H54 (cell line): Measurements from ENCODE around the gene TMEM255B.

Source experiments
- DNase-seq: peaks from one replicate; pipeline ENCODE4 v3.0.0; 2011; ENCODE audit warnings: low spot score, mixed read lengths; ENCODE audit not compliant: insufficient read length
- FAIRE-seq: peaks from 3 replicates; lab custom pipeline; 2011; peaks lifted over from hg19 to GRCh38; lab: Jason Lieb, UNC
- POLR2A ChIP-seq: IDR thresholded peaks from 2 replicates; pipeline ENCODE4 v1.6.1; 2011; ENCODE audit warnings: low read depth, mild to moderate bottlenecking, low read length

TMEM255B gene

DNA sequence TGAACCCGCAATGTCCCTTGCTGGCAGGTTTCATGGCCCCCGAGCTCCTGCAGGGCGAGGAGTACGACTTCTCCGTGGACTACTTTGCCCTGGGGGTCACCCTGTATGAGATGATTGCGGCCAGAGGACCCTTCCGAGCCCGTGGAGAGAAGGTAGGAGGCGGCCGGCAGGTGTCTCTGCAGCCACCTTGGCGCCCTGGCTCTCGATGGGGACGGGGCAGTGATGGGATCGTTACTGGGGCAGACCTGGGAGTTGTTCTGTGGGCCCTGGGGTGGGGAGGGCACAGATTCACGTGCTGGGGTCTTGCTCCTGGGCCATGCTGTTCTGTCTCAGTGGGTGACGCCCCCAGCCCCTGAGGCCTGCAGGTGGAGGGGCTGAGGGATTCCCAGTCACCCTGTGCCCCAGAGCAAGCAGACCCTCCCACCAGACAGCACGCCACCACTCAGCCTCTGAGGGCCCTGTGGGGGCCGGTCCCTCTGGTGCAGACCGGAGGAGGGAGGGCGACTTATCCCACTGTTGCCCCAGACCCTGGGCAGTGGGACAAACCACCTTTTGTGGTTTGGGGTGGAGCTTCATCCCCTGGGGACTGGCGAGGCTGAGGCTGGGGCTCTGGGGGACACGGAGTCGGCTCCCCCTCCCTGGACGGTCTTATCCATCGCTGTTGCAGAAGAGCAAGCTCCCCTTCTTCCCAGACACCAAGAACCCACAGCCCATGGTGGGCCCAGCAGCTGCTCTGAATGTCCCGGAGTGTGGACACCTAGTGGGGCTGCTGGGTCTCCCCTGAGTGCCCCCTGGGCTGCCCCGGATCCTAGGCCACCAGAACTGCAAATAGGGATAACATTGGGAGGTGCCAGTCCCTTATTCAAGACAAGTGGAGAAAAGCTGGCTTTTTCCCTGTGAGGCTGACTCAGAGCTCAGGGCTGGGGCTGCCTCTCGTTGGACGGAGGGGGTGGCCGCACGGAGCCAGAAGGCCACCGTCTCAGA lies 27.5 kb upstream of the TMEM255B start:
- DNase-seq (no peak), FAIRE-seq (no peak)
- TF ChIP-seq POLR2A, result no peak

DNA sequence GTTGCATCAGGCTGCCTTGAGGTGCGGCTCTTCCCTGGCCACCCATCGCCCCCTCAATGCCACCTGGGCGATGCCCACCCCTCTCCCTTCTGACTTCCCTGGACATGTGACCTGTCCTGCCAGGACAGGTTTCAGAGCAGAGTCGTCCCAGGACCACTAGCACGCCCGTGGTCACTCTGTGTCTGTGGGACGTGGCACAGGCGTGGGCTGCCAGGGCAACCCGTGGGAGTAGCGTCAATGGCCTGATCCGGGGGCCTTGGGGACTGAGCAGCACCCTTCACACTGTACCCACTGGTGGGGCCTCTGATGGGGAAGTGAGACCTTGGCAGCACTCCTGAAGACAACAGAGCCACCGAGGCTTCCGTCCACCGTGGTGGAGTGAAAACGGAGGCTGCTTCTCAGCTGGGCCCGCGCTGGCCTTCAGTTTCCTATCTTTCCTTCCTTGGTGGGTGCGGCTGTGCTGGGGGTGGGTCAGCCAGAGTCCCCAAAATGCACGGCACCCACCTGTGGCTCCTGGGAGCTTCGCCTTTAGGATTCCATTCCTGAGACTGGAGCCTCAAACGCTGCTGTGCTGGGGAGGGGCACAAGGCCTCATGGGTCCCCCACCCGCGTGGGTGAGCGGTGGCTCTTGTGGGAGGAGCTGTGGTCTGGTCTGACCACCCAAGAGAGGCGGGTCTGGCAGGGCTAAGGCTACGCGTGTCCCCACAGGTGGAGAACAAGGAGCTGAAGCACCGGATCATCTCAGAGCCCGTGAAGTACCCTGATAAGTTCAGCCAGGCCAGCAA lies 26.7 kb upstream of the TMEM255B start:
- FAIRE-seq (no peak), DNase-seq (no peak)
- no peak for TF ChIP-seq POLR2A

DNA sequence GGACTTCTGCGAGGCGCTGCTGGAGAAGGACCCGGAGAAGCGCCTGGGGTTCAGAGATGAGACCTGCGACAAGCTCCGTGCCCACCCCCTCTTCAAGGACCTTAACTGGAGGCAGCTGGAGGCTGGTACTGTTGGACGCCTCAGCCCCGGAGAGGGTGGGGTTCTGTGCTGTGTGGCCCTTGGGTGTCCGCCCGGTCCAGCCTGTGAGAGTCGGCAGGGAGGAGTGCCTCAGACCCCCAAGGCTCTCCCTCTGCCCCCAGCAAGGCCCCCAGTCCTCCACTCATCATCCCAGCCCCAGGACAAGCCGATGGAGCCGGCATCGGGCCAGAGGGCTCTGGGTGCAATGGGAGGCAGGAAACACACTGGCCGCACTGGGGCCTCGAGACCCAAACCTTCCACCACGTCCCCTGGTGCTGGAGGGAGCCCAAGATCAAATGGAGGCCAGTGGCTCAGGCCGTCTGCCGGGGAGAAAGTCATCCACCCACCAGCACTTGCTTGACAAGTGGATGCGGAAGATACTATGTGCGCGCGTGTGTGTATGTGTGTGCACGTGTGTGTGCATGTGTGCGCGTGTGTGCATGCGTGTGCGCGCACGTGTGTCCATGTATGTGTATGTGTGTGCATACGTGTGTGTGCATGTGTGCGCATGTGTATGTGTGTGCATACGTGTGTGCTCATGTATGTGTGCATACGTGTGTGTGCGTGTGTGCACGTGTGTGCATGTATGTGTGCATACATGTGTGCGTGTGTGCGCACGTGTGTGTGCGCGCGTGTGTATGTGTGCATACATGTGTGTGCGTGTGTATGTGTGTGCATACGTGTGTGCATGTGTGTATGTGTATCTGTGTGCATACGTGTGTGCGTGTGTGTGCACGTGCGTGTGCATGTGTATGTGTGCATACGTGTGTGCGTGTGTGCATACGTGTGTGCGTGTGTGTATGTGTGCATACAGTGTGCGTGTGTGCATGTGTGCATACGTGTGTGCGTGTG lies 25.8 kb upstream of the TMEM255B start:
- no peak for TF ChIP-seq POLR2A
- FAIRE-seq (no peak), DNase-seq (no peak)

DNA sequence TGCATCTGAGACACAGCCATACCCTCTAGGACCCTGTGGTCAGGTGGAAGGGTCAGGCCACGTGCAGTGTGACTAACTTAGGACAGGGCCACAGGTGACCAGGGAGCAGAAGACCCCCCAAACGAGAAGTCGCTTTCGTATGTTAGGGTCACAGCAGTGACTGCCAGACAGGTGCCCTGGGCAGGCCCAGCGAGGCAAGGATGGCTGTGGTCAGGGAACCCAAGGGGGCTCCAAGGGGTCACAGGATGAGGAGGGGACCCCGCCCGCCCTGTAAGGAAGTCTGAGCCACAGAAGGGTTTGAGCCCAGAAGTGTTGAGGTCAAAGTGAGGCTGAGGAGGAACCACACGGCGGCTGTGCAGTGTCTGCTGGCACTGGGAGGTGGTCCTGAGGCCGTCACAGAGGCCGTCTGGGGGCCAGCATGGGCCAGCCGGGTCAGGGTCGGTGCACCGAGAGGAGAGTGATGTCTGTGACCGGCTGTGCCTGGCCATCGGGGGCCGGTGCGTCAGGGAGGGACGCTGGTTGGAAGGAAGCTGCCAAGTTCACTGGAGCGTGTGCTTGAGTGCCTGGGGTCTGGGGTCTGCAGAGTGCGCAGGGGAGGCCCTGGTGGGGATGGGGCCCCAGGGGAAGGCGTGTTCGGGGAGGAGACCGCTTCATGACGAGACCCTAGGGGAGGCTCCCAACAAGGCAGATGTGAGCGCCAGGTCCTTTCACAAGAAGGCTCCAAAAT lies 24.8 kb upstream of the TMEM255B start:
- no peak for TF ChIP-seq POLR2A
- FAIRE-seq (no peak), DNase-seq (no peak)

DNA sequence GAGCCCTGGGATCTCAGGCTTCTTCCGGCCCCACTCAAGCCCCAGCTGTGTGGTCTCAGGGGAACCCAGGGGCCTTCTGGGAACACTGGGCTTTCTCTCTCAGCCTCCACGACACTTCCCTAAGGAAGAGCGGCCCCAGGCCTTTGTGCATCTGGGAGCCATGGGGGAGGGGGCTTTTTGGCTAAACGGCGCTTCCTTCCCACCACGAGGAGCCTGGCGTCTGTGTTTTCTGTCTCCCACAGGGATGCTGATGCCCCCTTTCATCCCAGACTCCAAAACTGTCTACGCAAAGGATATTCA lies 24.2 kb upstream of the TMEM255B start:
- no peak for TF ChIP-seq POLR2A
- DNase-seq, result no peak
- FAIRE-seq, result no peak

DNA sequence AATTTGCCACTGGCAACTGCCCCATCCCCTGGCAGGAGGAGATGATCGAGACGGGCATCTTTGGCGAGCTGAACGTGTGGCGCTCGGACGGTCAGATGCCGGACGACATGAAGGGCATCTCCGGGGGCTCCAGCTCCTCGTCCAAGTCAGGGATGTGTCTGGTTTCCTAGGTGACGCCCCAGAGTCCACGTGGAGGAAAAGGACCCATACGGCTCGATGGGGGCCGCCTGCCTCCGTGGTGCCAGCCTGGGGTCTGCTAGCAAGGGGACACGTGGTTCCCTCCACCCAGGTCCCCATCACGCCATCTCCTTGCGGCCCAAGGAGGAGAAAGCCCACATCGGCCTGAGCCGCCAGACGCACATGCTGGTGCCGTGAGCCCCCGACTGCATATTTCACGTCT lies 23.8 kb upstream of the TMEM255B start:
- no peak for TF ChIP-seq POLR2A
- no peak for FAIRE-seq
- no peak for DNase-seq

DNA sequence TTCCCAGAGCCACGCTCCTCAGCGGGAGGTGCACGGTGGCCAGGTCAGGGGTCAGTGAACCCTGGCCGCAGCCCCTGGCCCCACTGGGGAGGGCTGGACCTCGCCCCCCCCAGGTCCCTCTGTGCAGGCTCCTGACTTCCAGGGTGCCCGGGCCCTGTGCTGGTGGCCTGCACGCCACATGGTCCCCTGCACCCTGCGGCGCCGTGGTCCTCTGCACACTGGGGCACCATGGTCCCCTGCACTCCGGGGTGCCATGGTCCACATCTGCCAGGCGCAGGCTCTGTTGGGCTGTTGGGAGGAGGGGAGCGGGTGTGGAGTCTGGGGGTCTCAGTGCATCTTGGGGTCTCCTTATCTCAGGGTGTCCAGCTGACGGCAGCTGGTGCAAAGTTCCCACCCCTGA lies 23.3 kb upstream of the TMEM255B start:
- TF ChIP-seq POLR2A, result no peak
- FAIRE-seq, result no peak
- DNase-seq, result no peak

DNA sequence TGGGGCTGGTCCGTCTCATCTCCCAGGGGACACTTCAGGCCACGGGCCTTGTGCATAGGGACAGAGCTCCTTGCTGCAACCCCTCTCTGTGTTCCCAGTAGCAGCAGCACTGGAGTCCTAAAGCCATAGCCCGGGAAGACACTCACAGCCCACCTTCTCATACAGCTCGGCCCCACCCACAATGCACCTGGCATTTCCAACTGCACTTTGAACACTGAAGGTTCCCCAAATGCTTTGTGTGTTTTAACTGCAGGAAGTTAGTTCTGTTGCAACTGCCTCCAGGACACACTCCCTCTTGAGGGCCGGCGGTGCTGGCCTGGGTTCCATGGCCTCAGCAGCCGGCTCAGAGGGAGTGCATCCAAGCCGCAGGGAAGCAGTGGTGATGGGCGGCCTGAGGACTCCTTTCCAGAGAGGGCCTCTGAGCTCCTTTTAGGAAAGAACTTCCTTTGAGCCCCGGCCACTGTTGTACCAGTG lies 22.7 kb upstream of the TMEM255B start:
- FAIRE-seq (no peak), DNase-seq (no peak)
- no peak for TF ChIP-seq POLR2A

DNA sequence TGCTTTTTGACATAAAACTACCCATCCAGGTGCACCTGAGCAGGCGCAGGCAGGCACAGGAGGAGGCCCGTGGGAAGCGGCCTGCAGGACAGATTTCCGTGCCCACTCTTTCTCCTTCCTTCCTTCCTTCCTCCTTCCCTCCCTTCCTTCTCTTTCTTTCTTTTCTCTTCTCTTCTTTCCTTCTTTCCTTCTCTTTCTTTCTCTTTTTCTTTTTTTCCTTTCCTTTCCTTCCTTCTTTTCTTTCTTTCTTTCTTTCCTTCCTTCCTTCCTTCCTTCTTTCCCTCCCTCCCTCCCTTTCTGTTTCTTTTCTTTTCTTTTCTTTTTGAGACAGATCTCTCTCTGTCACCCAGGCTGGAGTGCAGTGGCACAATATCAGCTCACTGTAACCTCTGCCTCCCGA lies 21.2 kb upstream of the TMEM255B start:
- no peak for TF ChIP-seq POLR2A
- DNase-seq (no peak), FAIRE-seq (no peak)

DNA sequence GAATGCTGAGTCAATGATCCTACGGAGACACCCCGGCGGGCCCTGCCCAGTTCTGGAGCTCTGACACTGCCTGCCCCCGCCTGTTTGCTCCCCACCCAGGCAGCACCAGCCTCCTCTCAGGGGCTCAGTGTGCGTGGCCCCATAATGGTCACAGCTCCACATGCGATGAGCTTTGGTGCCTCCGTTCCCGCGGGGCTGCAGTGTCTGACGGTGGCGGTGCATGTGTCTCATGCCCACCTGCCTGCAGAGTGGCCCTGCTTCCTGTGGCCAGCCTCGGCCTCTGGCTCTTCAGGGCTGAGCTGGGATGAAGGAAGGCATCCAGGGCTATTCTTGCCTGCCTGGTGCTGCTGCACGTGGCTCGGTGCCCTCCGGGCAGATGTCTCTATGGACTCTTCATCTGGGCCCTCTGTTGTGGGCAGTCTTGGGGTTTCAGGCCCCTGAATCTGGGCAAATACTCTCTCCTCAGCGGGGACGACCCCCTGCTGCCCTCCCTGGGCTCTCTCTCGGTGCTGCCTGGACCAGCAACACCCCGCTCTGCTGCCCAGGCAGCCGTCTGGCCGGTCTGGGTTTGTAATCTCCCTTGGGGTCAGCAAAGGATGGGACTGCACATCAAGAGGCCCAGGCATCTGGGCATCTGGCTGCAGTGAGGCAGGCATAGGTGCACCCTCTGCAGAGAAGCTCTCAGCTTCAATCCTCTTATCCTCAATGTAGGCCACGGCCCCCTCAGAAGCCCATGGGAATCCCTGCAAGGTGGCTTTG lies 19.3 kb upstream of the TMEM255B start:
- no peak for DNase-seq
- no peak for TF ChIP-seq POLR2A
- no peak for FAIRE-seq

DNA sequence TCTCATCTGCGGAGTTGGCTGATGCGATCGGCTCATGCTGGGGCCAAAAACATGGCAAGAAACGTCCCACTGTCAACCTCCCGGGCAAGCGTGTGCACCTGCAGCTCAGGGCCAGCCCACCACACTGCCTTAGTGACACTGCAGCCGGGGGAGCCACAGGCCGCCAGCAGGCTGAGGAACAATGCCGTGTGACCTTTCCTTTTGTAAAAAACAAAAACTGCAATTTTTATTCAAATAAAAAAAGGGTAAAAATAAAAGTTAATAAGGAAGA lies 18.8 kb upstream of the TMEM255B start:
- DNase-seq (no peak), FAIRE-seq (no peak)
- TF ChIP-seq POLR2A, result no peak

DNA sequence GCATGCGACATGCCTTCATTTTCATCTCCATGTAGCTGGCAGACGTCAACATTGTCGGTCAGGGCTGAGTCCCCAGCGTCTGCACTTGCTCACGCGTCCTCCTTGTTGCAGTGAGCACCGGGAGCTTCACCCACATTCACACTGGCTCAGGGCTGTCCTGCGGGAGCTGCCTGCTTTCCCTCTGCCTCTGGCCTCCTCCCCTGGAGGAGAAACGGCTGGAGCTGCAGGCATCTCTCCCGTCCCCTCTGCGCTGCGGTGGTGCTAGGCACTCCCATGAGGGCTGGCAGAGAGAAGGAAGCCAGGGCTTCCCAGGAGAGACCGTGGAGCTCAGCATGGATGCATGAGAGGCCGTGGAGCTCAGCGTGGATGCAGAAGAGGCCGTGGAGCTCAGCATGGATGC lies 18.4 kb upstream of the TMEM255B start:
- TF ChIP-seq POLR2A, result no peak
- DNase-seq (no peak), FAIRE-seq (no peak)
